LNCaP clone FGC (cell line): ENCODE results near the gene TOMM6.
"Not testable (repeated sequence)": the region's sequence is repeated elsewhere in the genome, so short reads cannot be mapped to it uniquely, and the experiment has no call there.

ENCODE experiments used
- DNase-seq: peaks from one replicate; pipeline ENCODE4 v3.0.0-alpha.2; 2011; ENCODE audit warnings: low read depth
- H3K4me3 ChIP-seq: 2 replicates; pipeline ENCODE4 v1.5.1; 2011; ENCODE audit warnings: mild to moderate bottlenecking, low read depth, low read length, control low read depth
- CTCF ChIP-seq: IDR thresholded peaks from 2 replicates; pipeline ENCODE4 v1.5.1; 2012; ENCODE audit warnings: mild to moderate bottlenecking; ENCODE audit not compliant: control insufficient read depth, insufficient read depth; ENCODE audit errors: extremely low read depth

Gene TOMM6

GRCh38 chr6:41757271-41757670 is 30.2 kb upstream of the TOMM6 start:
- no peak overlapping the region for H3K4me3 ChIP-seq
- no peak for DNase-seq
- no peak for TF ChIP-seq CTCF

GRCh38 chr6:41757931-41758640 is 29.4 kb upstream of the TOMM6 start:
- no peak overlapping the region for H3K4me3 ChIP-seq
- no peak for TF ChIP-seq CTCF
- no peak for DNase-seq

DNA sequence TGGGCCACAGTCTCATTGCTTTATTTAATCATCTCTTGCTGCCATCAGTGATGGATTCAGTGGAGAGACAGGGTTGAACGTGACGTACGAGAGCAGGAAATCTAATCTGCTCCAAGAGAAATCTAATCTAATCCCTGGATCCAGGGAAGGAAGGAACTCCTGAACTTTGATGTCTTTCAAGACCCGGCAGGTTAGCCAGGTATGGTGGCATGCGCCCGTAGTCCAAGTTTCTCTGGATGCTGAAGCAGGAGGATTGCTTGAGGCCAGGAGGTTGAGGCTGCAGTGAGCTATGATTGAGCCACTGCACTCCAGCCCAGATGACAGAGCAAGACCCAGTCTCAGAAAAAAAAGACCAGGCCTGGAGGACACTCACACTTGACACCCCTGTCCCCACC is 28.9 kb upstream of the TOMM6 start:
- no peak for DNase-seq
- H3K4me3 ChIP-seq = no peak overlapping the region
- no peak for TF ChIP-seq CTCF

- no peak overlapping the region for H3K4me3 ChIP-seq
- no peak for TF ChIP-seq CTCF
- DNase-seq = no peak
Measured at GRCh38 chr6:41759106-41759904, 28.2 kb upstream of the TOMM6 start.

- DNase-seq = no peak
- TF ChIP-seq CTCF = no peak
- H3K4me3 ChIP-seq = no peak overlapping the region
Measured at GRCh38 chr6:41759905-41760579, 27.5 kb upstream of the TOMM6 start.

GRCh38 chr6:41763470-41763869 is 24.0 kb upstream of the TOMM6 start:
- TF ChIP-seq CTCF = no peak
- H3K4me3 ChIP-seq = no peak overlapping the region
- no peak for DNase-seq

DNA sequence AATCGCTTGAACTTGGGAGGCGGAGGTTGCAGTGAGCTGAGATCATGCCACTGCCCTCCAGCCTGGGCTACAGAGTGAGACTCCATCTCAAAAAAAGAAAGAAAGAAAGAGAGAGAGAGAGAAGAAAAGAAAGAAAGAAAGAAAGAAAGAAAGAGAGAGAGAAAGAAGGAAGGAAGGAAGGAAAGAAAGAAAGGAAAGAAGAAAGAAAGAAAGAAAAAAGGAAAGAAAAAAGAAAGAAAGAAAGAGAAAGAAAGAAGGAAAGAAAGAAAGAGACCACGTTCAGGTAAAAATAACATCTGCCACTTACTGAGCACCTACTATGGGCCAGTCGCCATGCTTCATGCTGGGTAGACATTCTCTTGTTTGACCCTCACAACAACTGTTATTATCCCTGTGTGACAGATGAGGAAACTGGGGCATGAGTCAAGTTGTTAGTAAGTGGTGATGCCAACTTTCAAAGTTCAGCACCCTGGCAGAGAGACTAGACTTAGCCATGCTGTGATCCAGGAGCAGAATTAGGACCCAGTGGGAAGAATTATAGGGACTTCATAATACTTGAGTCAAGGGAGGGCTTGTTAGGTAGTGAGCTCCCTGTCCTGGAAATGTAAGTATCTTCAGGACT is 21.3 kb upstream of the TOMM6 start:
- not testable (repeated sequence) for DNase-seq, H3K4me3 ChIP-seq
